Suppressor macrophage (primary cell): ENCODE measurements around the gene ZNF333.
A peak's percentile ranks its signal among the peaks of the same experiment; 100 is the strongest.
"Not testable (repeated sequence)": the region's sequence is repeated elsewhere in the genome, so short reads cannot be mapped to it uniquely, and the experiment has no call there.

Experiments
- DNase-seq, 4 experiments: peaks; one replicate each; pipeline ENCODE4 v3.0.0-alpha.2; 2020 to 2022

ZNF333 gene

DNA sequence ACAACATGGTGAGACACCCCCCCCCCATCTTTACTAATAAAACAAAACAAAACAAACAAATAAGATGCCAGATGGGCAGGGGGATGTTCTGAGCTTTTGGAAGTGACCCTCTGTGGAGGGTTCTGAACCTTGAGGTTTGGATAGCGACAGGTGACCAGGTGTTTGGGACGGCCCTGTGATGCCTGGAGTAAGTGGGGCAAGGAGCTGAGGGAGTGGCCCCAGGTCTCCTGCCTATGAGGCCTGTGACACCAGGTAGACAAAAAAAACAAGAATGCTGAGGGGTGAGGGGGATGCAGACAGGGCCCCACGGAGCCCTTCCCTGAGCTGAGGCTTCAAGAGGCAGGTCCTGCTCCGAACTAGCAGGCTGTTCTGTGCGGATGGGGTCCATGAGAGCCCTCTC lies 79.4 kb downstream of the ZNF333 start:
- DNase-seq, result no peak

DNA sequence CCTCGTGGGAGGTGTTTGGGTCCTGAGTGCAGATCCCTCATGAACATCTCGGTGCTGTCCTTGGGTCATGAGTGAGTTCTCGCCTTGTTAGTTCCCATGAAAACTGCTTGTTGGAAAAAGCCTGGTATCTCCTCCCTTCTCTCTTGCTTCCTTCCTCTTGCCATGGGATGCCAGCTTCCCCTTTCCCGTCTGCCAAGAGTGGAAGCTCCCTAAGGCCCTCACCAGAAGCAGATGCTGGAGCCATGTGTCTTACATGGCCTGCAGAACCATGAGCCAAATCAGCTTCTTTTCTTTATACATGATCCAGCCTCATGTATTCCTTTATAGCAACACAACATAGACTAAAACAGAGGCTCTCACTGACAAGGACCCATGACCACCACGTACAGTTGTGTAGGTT lies 80.3 kb downstream of the ZNF333 start:
- peak in 3 of 4 experiments; percentile 52 to 59 (median 53) for DNase-seq

DNA sequence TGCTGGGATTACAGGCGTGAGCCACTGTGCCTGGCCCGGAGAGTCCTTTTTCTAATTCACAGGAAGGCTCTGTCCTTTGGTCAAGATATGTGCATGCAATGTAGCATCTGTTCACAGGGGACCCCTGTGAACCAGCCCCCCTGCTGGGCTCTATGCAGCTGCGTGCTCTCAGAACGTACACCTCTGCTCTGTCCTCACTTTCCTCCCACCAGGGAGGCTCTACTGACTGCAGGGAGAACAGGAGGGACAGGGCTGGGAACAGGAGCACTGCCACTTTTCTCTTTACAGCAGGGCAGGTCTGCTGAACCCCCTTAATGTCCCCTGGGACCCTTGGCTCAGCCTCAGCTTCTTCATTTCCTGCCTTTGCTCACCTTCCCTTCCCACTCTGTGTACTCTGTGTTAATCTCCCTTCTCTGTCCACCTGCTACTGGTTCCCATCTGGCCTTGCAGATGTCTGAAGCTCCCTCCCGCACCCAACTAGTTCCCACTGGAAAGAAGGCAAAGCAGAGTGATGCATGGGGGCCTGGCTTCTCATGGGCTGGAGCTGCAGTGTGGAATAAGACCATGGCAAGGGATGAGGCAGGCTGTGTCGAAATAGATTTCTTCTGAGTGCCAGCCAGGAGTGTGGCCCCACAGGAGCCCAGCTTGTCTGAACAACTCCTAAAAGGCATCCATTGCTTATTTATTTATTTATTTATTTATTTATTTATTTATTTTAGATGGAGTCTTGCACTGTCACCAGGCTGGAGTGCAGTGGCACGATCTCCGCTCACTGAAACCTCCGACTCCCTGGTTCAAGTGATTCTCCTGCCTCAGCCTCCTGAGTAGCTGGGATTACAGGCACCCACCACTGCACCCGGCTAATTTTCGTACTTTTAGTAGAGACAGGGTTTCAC lies 81.3 kb downstream of the ZNF333 start:
- no peak for DNase-seq

DNA sequence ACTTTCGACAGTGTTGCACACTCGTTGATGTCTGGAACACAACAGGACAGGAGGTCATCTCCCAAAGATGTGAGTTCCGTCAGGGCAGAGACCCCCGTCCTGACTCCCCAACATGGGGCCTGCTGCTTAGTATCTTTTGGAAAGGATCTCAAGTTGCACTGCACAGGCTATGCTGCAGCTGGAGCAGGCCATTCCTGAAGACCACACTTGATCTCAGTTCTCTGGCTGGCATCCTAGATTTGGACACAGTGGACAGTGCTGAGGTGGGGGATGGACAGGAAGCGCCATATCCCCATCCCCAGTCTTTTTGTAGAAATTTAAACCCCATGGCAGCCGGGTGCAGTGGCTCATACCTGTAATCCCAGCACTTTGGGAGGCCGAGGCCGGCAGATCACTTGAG lies 82.6 kb downstream of the ZNF333 start:
- no peak for DNase-seq

DNA sequence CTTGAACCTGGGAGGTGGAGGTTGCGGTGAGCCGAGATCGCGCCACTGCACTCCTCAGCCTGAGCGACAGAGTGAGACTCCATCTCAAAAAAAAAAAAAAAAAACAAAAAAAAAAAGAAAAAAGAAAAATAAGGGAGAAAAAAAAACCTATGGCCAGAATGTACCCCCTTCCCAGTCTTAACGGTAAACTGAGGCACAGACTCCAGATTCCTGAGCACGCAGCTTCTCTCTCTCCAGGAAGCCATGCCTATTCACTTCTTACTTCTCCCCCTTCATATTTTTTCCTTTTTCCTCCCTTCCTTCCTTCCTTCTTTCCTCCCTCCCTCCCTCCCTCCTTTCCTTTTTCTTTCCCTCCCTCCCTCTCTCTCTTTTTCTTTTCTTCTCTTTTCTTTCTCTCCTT lies 83.1 kb downstream of the ZNF333 start:
- no peak for DNase-seq

DNA sequence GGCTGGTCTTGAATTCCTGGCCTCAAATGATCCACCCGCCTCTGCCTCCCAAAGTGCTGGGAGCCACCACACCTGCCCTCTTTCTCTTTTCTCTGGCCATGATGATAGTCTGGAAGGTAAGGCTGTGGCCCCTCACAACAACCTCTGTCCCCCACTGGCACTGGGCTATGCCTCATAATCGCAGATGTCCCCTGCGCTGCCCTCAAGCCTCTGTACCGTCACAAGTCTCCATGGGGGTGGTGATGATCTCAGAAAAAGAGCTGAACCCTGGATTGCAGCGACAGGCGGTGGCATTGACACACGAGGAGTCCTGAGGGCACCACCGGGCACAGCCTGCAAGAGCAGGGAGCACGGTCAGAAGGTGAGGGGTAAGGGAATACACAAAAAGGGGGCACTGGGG lies 83.9 kb downstream of the ZNF333 start:
- DNase-seq, result not testable (repeated sequence)

DNA sequence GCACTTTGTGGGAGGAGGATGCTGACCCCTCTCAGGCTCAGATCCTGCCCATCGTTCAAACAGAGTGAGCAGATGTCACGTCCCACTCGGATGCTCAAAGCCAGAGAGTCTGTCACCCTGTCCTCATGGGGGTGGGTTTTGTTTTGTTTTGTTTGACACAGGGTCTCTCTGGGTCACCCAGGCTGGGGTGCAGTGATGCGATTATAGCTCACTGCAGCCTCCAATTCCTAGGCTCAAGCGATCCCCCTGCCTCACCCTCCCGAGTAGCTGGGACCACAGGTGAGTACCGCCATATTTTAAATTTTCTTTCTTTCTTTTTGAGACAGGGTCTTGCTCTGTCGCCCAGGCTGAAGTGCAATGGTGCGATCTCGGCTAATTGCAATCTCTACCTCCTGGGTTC lies 84.5 kb downstream of the ZNF333 start:
- no peak for DNase-seq

DNA sequence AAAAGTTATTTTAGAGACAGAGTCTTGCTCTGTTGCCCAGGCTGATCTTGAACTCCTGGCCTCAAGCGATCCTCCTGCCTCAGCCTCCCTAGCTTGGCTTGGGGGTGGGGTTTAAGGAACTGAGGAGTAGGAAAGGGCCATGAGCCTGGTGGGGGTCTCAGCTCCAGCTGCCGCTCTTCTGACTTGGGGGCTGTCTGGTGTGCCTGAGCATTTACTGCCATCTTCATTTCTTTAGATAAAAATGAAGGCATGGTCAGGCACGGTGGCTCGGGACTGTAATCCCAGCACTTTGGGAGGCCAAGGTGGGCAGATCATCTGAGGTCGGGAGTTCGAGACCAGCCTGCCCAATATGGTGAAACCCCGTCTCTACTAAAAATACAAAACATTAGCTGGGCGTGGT lies 85.5 kb downstream of the ZNF333 start:
- DNase-seq, result not testable (repeated sequence)

DNA sequence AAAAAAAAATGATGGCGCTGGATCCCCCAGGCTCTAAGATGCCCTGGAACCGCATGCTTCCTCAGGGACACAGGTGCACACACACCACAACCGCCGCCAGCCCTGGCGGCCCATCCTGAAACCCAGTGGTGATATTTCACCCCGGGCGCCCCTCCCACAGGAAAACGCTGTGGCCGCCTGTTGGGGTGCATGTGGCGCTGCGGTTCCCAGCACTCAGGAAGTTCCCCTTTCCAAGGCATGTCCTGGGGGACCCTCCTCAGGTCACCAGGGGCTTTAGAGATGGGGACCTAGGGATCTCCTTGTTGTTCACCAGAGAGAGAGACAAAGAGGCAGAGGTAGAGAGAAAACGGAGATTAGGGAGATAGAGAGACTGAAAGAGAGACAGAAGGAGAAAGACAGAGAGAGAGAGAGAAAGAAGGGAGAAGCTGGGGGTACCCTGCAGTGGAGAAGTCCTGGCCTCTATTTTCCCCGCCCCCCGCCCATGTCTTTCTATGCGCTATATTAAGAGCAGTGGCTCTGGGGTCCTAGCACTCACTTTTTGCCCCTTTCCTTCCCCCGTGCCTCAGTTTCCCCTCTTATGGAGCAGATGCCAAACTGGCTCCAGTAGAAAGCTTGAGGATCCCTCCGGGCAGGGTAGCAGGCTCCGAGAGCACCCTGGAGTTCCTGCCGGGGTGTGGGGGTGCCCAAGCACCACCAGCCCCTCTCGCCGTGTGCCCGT lies 86.2 kb downstream of the ZNF333 start:
- DNase-seq, result peak; percentile 61 to 80 (median 74)

DNA sequence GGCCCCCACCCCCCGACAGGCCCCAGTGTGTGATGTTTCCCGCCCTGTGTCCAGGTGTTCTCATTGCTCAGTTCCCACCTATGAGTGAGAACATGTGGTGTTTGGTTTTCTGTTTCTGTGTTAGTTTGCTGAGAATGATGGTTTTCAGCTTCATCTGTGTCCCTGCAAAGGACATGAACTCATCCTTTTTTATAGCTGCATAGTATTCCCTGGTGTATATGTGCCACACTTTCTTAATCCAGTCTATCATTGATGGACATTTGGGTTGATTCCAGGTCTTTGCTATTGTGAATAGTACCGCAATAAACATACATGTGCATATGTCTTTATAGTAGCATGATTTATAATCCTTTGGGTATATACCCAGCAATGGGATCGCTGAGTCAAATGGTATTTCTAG lies 87.8 kb downstream of the ZNF333 start:
- not testable (repeated sequence) for DNase-seq

DNA sequence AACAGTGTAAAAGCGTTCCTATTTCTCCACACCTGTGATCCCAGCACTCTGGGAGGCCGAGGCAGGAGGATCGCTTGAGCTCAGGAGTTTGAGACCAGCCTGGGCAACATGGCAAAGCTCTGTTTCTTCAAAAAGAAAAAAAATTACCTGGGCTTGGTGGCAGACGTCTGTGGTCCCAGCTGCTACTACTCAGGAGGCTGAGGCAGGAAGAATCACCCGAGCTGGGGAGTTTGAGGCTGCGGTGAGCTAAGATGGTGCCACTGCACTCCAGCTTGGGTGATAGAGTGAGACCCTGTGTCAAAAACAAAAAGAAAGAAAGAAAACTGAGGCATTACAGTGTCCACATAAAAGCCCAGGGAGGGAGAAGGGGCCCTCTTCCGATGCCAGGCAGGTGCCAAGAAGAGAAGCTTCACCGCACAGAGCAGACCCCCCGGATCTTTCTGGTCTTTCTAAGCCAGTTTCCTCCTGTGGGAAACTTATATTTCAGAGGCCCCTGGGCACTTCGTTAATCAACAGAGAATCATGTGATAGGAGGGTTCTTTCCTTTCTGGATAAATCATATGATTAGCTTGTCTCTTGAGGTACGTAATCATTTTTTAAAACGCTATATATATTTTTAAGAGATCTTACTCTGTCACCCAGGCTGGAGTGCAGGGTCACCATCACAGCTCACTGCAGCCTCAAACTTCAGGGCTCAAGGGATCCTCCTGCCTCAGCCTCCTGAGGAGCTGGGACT lies 88.4 kb downstream of the ZNF333 start, which contains the start of gene ADGRE2:
Gene ADGRE2, minus strand, starts transcription at position 451 of the 736 bp plus-strand sequence. CDS start 1,804 bp downstream, outside the sequence.
- peak; percentile 36 to 62 (median 41) for DNase-seq

DNA sequence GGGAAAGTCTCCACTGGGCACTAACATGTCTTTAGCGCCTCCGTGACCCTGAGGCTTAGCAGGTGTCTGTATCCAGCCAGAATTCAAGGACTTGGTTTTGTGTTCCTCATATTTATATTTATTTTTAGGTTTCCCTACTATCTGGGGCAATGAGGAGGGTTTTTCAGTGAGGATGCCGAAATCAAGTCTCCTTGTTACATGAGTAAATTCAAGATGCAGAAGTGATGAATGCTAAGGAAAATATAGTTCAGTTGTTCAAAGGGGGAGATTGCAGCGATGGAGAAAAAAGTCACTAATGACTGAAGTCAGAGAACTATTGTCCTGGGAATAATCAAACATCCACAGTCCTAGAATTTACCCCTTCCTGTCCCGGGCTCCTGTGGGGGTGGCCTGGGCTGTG lies 89.3 kb downstream of the ZNF333 start:
- peak in 3 of 4 experiments; percentile 31 to 52 (median 45) for DNase-seq

DNA sequence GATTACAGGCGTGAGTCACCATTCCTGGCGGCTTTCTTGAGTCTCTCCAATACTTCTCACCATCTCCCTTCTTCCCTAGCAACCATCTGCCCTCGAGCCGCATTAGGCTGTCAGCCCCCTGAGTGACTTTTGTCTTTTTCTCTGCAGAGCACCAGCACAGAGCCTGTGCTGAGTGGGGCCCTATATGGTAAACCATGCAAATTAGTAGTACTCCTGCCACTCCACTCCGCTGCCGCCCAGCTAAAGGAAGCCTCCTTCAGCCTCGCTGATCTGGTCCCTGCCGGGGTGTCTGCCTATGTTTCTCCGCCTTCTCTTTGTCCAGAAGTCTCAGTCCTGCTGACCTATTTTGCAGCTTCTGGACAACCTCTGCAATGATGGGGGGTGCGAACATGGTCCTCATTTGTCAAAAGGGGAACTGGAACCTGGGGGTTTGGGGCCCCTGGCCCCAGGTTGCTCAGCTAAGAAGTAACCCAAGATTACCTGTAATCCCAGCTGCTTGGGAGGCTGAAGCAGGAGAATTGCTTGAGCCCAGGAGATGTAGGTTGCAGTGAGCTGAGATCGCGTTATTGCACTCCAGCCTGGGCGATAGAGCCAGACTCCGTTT lies 90.9 kb downstream of the ZNF333 start:
- DNase-seq, result not testable (repeated sequence)

DNA sequence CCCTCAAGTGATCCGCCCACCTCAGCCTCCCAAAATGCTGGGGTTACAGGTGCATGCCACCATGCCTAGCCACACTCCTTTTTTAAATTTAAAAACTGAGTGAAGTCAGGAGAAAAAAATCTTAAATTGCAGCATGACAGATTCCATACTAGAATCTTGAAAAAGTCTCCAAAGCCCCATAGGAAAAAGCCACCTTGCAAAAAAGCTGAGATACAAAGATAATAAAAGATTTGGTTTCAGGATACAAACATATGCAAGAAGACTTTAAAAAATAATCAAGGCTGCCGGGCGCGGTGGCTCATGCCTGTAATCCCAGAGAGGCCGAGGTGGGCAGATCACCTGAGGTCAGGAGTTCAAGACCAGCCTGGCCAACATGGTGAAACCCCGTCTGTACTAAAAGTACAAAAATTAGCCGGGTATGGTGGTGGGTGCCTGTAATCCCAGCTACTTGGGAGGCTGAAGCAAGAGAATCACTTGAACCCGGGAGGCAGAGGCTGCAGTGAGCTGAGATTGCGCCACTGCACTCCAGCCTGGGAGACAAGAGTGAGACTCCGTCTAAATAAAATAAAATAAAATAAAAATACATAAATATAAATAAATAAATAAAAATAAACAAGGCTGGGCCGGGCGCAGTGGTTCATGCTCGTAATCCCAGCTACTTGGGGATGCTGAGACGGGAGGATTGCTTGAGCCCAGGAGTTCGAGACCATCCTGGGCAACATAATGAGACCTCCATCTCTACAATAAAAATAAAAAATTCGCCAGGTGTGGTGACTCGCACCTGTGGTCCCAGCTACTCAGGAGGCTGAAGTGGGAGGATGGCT lies 92.1 kb downstream of the ZNF333 start:
- not testable (repeated sequence) for DNase-seq

DNA sequence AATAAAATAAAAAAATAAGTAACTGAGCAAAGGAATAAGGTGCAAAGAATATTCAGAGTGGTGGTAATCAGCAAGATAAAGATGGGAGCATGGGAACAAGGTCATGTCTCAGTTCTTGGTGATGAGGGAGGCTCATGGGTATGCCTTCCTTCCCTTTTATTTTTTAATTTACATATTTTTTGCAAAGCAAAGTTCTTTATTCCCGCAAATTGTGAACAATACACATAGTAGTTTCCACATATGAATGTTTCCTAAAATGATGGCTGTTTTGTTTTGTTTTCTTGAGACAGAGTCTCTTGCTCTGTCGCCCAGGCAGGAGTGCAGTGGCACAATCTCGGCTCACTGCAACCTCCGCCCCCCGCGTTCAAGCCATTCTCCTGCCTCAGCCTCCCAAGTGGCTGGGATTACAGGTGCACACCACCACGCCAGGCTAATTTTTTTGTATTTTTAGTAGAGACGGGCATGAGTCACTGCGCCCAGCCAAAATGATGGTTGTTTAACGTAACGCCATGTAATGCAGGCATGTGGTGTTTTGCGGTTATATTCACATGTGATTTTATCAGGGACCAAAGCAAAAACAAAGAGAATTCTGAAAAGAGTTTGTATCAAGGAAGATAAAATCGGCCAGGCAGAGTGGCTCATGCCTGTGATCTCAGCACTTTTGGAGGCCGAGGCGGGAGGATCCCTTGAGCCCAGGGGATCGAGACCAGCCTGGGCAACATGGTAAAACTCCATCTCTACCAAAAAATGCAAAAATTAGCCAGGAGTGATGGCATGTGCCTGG lies 93.0 kb downstream of the ZNF333 start:
- DNase-seq, result peak in 2 of 4 experiments; percentile 46 to 47
